NCI-H1105 (cell line): Measurements from ENCODE around the gene TRPM2.

Source experiments
- DNase-seq: peaks from one replicate; lab custom pipeline; 2025; lab: John Stamatoyannopoulos, UW

Gene TRPM2

GRCh38 chr21:44445145-44445812 is 91.9 kb downstream of the TRPM2 start:
- DNase-seq, result no peak

- no peak for DNase-seq
Observed at GRCh38 chr21:44448651-44449131, 95.3 kb downstream of the TRPM2 start.

GRCh38 chr21:44449473-44450363 is 96.3 kb downstream of the TRPM2 start:
- DNase-seq, result no peak

GRCh38 chr21:44450402-44450801 is 97.0 kb downstream of the TRPM2 start:
- no peak for DNase-seq

- DNase-seq, result no peak
Observed at GRCh38 chr21:44450999-44451398, 97.6 kb downstream of the TRPM2 start.

- DNase-seq, result no peak
Observed at GRCh38 chr21:44453120-44453519, 99.7 kb downstream of the TRPM2 start.

GRCh38 chr21:44454058-44454457 is 100.6 kb downstream of the TRPM2 start:
- DNase-seq, result no peak

- DNase-seq, result peak; percentile 85
Observed at GRCh38 chr21:44454747-44455523, 101.5 kb downstream of the TRPM2 start, which contains the start of gene LRRC3. LRRC3 (plus strand) TSS chr21:44455510; CDS start chr21:44456645, 1,135 bp downstream.

GRCh38 chr21:44455524-44456213 is 102.2 kb downstream of the TRPM2 start:
- peak; percentile 30 for DNase-seq

- no peak for DNase-seq
Observed at GRCh38 chr21:44456214-44456914, 102.9 kb downstream of the TRPM2 start.

- no peak for DNase-seq
Observed at GRCh38 chr21:44456915-44457736, 103.7 kb downstream of the TRPM2 start.

GRCh38 chr21:44458971-44459711 is 105.7 kb downstream of the TRPM2 start:
- no peak for DNase-seq

GRCh38 chr21:44459712-44460440 is 106.5 kb downstream of the TRPM2 start:
- DNase-seq, result no peak

- no peak for DNase-seq
Observed at GRCh38 chr21:44460441-44460755, 107.0 kb downstream of the TRPM2 start.

GRCh38 chr21:44461005-44461404 is 107.6 kb downstream of the TRPM2 start:
- DNase-seq, result no peak

- no peak for DNase-seq
Observed at GRCh38 chr21:44461464-44462001, 108.1 kb downstream of the TRPM2 start.

- no peak for DNase-seq
Observed at GRCh38 chr21:44462086-44462833, 108.8 kb downstream of the TRPM2 start.

- no peak for DNase-seq
Observed at GRCh38 chr21:44462834-44463200, 109.4 kb downstream of the TRPM2 start.
